Right lung (tissue), 5 donors: ENCODE results near the gene ECPAS. TPM values are rescaled to one million over a fixed set of nuclear protein-coding genes. Genes with fewer than 3 reads are reported as not detected.
A peak's percentile ranks its signal among the peaks of the same experiment; 100 is the strongest.
"Not testable (repeated sequence)": the region's sequence is repeated elsewhere in the genome, so short reads cannot be mapped to it uniquely, and the experiment has no call there.

Experiments
- DNase-seq, 2 donors: peaks; one replicate each; pipeline ENCODE4 v3.0.0-alpha.2; 2013
- polyA plus RNA-seq, 5 donors: library from polyadenylated mRNA; unstranded; fragments of 120-200 nt; gene quantifications; one replicate each; pipeline versions ENCODE4 v1.2.1 to v1.2.3, GENCODE V29; 2013; ENCODE audit warnings: inconsistent platforms in 1 of 5, low replicate concordance in 1 of 5; ENCODE audit not compliant: insufficient read length in 5 of 5, insufficient read depth in 1 of 5

Gene ECPAS
- polyA plus RNA-seq, 5 donors: 70.2 to 92.0 (median 84.9) TPM

GRCh38 chr9:111481885-111482636, 2.1 kb downstream of the ECPAS start:
- peak in 1 of 2 donors; percentile 4 for DNase-seq

- no peak for DNase-seq
Measured at GRCh38 chr9:111477677-111478076, 6.5 kb downstream of the ECPAS start.

GRCh38 chr9:111475195-111475594, 9.0 kb downstream of the ECPAS start:
- DNase-seq: no peak

- DNase-seq: no peak
Measured at GRCh38 chr9:111474385-111474784, 9.8 kb downstream of the ECPAS start.

- no peak for DNase-seq
Measured at GRCh38 chr9:111467778-111468367, 16.3 kb downstream of the ECPAS start.

GRCh38 chr9:111463048-111463447, 21.1 kb downstream of the ECPAS start:
- no peak for DNase-seq

- DNase-seq: no peak
Measured at GRCh38 chr9:111458139-111459009, 25.8 kb downstream of the ECPAS start.

- peak in 1 of 2 donors; percentile 16 for DNase-seq
Measured at GRCh38 chr9:111456529-111456928, 27.7 kb downstream of the ECPAS start.

GRCh38 chr9:111455638-111456037, 28.5 kb downstream of the ECPAS start:
- no peak for DNase-seq

- no peak for DNase-seq
Measured at GRCh38 chr9:111454751-111455150, 29.4 kb downstream of the ECPAS start.

- DNase-seq: no peak
Measured at GRCh38 chr9:111451570-111451969, 32.6 kb downstream of the ECPAS start.

- DNase-seq: no peak
Measured at GRCh38 chr9:111450124-111450523, 34.1 kb downstream of the ECPAS start.

GRCh38 chr9:111449705-111450104, 34.5 kb downstream of the ECPAS start:
- no peak for DNase-seq

- DNase-seq: not testable (repeated sequence)
Measured at GRCh38 chr9:111445799-111446198, 38.4 kb downstream of the ECPAS start.

GRCh38 chr9:111443454-111443853, 40.7 kb downstream of the ECPAS start:
- DNase-seq: no peak

- DNase-seq: no peak
Measured at GRCh38 chr9:111442360-111443027, 41.7 kb downstream of the ECPAS start.

- DNase-seq: no peak
Measured at GRCh38 chr9:111440226-111440625, 44.0 kb downstream of the ECPAS start.

- no peak for DNase-seq
Measured at GRCh38 chr9:111438541-111439235, 45.5 kb downstream of the ECPAS start.

GRCh38 chr9:111436571-111436970, 47.6 kb downstream of the ECPAS start:
- DNase-seq: no peak

- DNase-seq: no peak
Measured at GRCh38 chr9:111433082-111433481, 51.1 kb downstream of the ECPAS start.

- DNase-seq: no peak
Measured at GRCh38 chr9:111431684-111432083, 52.5 kb downstream of the ECPAS start.
